ENCODE results near the gene TFB2M.

GRCh38 chr1:246518456-246519205, 47.4 kb downstream of the TFB2M start:
- TF ChIP-seq POLR2A (IDR thresholded peaks at IDR 0.05) (no peak), CTCF (IDR thresholded peaks at IDR 0.05) (no peak), POLR2AphosphoS5 (IDR thresholded peaks at IDR 0.05; ENCODE audit: insufficient read depth in 1 of 2, low read depth in 1 of 2) (no peak)
